Peyer's patch (tissue), 4 donors: Measurements from ENCODE around the gene IGF2BP2.
A peak's percentile ranks its signal among the peaks of the same experiment; 100 is the strongest.

Source experiments
- CTCF ChIP-seq, 6 experiments: fragments of 450-650 bp in 4 of 6; fragments of 200-600 bp in 2 of 6; sonication (generic) in 1 of 6; IDR thresholded peaks; one replicate each; pipeline ENCODE4 v1.5.1; 2017 to 2019; ENCODE audit warnings: antibody characterized with exemption in 6 of 6, mild to moderate bottlenecking in 3 of 6, moderate library complexity in 1 of 6
- POLR2A ChIP-seq, 2 donors: fragments of 450-650 bp; IDR thresholded peaks; one replicate each; pipeline ENCODE4 v1.5.1; 2017; ENCODE audit warnings: antibody characterized with exemption in 2 of 2, mild to moderate bottlenecking in 2 of 2, moderate library complexity in 2 of 2

- TF ChIP-seq CTCF (IDR thresholded peaks at IDR 0.05): peak in 2 of 6 experiments; percentile 6 to 10
- TF ChIP-seq POLR2A (IDR thresholded peaks at IDR 0.05): peak in 1 of 2 donors; percentile 37
These were observed 41.7 kb upstream of the IGF2BP2 start for GRCh38 chr3:185866555-185866954.
